Mucosa of gallbladder (tissue), 1 donor: ENCODE data around the gene MTCL3.
A peak's percentile ranks its signal among the peaks of the same experiment; 100 is the strongest.
"Not testable (repeated sequence)": the region's sequence is repeated elsewhere in the genome, so short reads cannot be mapped to it uniquely, and the experiment has no call there.

Source experiments
- DNase-seq: peaks from one replicate; pipeline ENCODE4 v3.0.0-alpha.2; 2020; ENCODE audit warnings: low spot score
- donor health status: DM: no; HTN: no; CAD: no.

The MTCL3 gene

GRCh38 chr6:127466416-127466815 lies 52.7 kb downstream of the MTCL3 start:
- DNase-seq = no peak

- peak; percentile 76 for DNase-seq
Measured at GRCh38 chr6:127464881-127465459, 54.2 kb downstream of the MTCL3 start.

- no peak for DNase-seq
Measured at GRCh38 chr6:127464161-127464880, 54.8 kb downstream of the MTCL3 start.

DNA sequence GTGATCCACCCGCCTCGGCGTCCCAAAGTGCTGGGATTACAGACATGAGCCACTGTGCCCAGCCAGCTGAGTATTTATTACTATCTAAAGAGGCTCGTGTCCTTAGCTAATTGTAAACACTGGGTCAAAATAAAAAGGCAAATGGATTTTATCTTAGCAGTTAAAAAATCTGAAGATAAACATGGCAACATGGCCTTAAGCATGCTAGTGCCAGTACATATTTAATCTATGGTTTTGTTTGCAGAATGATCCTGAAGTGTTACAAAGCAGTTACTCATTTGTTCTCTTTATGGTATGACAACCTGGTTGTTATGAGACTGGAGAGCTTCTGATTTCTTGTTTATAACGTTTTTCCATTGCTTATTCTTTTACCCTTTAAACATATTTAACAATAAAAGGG lies 56.1 kb downstream of the MTCL3 start:
- DNase-seq = no peak

DNA sequence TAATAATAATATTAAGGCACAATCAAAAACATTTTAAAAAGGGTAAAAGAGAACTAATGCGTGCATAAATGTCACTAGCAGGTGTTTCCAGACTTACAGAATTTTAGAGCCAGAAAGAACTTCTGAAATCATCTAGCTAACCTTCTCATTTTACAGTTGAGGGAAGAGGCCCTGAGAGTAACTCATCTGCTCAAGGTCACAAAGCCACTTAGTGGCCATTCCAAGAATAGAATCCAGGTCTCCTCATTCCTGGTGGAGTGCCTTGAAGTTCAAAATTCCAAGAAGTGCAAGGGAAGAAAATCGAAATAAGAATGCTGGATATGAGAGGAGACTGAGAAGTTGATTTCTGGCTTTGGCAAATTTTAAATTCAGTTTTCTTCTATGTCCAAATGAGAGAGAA lies 56.8 kb downstream of the MTCL3 start:
- no peak for DNase-seq

- no peak for DNase-seq
Measured at GRCh38 chr6:127460465-127460864, 58.7 kb downstream of the MTCL3 start.

- peak; percentile 72 for DNase-seq
Measured at GRCh38 chr6:127459231-127459641, 59.9 kb downstream of the MTCL3 start, which contains the start of gene KIAA0408. KIAA0408 (minus strand) TSS chr6:127459389; CDS start chr6:127453981, 5,408 bp downstream.

DNA sequence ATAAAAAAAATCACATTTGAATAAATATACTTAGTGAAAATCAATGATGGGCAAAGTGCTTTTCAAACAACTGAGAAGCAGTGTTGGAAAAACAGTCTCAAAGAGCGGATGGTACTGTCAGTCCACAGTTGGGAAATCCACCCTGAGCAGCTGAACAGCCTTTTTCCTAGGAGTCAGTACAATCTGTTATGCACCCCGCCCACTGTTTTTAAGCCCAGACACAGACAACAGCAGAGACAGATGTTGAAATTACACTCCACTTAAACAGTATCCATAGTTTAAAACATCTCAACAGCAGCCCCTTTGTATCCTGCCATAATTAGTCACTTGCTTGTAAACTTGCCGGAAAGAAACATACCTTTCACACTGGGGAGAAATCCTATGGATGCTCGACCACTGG lies 60.3 kb downstream of the MTCL3 start:
- DNase-seq = peak; percentile 34

DNA sequence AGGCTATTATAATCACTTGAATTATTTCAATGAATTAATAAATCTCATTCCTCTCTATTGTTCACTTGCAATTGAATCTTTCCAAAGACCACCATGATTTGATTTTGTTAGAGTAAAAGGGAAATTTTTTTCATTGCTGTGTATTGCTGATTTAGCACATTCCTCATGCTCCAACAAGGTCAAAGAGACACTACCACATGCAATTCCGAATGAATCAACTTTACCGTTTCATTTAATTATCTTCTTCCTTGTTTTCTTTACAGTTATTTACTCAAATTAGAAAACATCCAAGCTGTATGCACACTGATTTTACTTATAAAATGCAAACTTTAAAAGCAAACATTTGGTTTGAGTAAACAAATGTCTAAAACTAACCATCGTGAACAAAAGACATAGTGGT lies 60.9 kb downstream of the MTCL3 start:
- no peak for DNase-seq

- no peak for DNase-seq
Measured at GRCh38 chr6:127457456-127458064, 61.6 kb downstream of the MTCL3 start.

- DNase-seq = no peak
Measured at GRCh38 chr6:127456465-127456864, 62.7 kb downstream of the MTCL3 start.

- no peak for DNase-seq
Measured at GRCh38 chr6:127453845-127454619, 65.1 kb downstream of the MTCL3 start.

- DNase-seq = no peak
Measured at GRCh38 chr6:127452803-127453202, 66.3 kb downstream of the MTCL3 start.

GRCh38 chr6:127451388-127451787 lies 67.7 kb downstream of the MTCL3 start:
- no peak for DNase-seq

- DNase-seq = no peak
Measured at GRCh38 chr6:127447780-127448179, 71.4 kb downstream of the MTCL3 start.

- DNase-seq = no peak
Measured at GRCh38 chr6:127446356-127446755, 72.8 kb downstream of the MTCL3 start.

DNA sequence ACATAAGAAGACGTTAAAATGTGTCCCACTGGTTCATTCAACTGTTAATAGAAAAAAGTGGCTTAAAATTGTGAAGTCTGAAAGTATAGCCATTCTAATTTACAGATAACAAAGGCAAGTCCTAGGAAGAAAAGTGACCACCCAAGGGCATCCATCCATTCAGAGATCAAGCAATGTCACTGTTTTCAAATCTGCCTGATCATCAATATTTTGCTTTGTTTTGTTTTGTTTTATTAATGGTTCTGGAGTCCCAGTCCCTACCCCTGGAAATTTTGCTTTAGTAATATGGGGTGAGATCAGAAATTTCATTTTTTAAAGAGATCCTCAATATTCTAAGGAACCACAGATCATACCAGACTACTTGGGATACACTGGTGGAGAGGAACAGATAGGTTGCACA lies 77.3 kb downstream of the MTCL3 start:
- no peak for DNase-seq

- DNase-seq = no peak
Measured at GRCh38 chr6:127439718-127440117, 79.4 kb downstream of the MTCL3 start.

GRCh38 chr6:127436578-127437110 lies 82.5 kb downstream of the MTCL3 start:
- DNase-seq = no peak

GRCh38 chr6:127435626-127436220 lies 83.4 kb downstream of the MTCL3 start:
- no peak for DNase-seq

DNA sequence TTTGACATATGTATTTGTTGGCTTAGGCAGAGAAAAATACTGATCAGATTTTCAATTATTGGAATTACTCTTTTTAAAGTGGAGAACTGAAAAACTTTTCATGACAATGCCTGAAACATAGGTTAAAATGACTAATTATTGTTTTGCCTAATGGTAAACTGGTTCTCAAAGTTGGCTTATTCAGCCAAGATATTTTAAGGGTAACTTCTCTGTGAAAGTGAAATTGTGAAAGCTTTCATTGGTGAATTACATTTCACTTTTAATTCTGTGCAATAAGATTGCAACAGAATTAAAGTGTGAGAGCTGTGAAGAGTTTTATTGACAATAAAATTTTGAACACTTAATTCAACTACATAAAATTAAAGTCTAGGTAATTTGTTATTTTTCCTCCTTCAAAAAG lies 84.5 kb downstream of the MTCL3 start:
- DNase-seq = no peak

DNA sequence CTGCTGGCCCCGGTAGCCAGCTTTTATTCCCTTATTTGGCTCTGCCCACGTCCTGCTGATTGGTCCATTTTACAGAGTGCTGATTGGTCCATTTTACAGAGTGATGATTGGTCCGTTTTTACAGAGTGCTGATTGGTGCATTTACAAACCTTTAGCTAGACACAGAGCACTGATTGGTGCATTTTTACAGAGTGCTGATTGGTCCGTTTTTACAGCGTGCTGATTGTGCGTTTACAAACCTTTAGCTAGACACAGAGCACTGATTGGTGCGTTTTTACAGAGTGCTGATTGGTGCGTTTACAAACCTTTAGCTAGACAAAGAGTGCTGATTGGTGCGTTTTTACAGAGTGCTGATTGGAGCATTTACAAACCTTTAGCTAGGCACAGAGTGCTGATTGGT lies 90.6 kb downstream of the MTCL3 start:
- not testable (repeated sequence) for DNase-seq
